A549 (cell line): Measurements from ENCODE around the gene TRAF3. TPM values are rescaled to one million over a fixed set of nuclear protein-coding genes. Genes with fewer than 3 reads are reported as not detected.

Experiments used
- ATAC-seq, 2 experiments: fragments of 200-7000 bp in 1 of 2; fragments of >200 bp in 1 of 2; cut with Nextera tagmentation in 1 of 2; cut with Tn5 transposase in 1 of 2; 3 replicates each; pipeline versions ENCODE4 v1.8.0 to v1.9.1; 2018 to 2020; ENCODE audit warnings: mild to moderate bottlenecking in 1 of 2, moderate library complexity in 1 of 2
- CTCF ChIA-PET: fragments of 300-600 bp; sonication (Branson Sonifier 250); formaldehyde crosslinking; extraction: SDS; loops from one replicate; lab custom pipeline; 2021; ENCODE audit warnings: antibody characterized with exemption, inconsistent platforms; lab: Yijun Ruan, JAX
- POLR2A ChIA-PET: fragments of 350-600 bp; formaldehyde crosslinking; extraction: SDS; loops from one replicate; lab custom pipeline; 2021; ENCODE audit warnings: antibody characterized with exemption, inconsistent platforms; lab: Yijun Ruan, JAX
- DNase-seq, 2 experiments: peaks; one replicate each; pipeline versions ENCODE4 v3.0.0 to v3.0.0-alpha.2; 2011 to 2016; ENCODE audit warnings: low read depth in 1 of 2, low spot score in 1 of 2
- FAIRE-seq: peaks from 2 replicates; lab custom pipeline; 2011; peaks lifted over from hg19 to GRCh38; lab: Jason Lieb, UNC
- H3K27ac ChIP-seq, 2 experiments: fragments of >200 bp; sonication (Bioruptor Twin); formaldehyde crosslinking; 3 replicates each; pipeline ENCODE4 v1.5.1; 2016 to 2017
- H3K4me1 ChIP-seq: fragments of >200 bp; sonication (Bioruptor Twin); formaldehyde crosslinking; 3 replicates; pipeline ENCODE4 v1.6.1; 2016
- H3K4me2 ChIP-seq: fragments of >200 bp; sonication (Bioruptor Twin); formaldehyde crosslinking; 3 replicates; pipeline ENCODE4 v1.6.1; 2016
- H3K4me3 ChIP-seq: fragments of >200 bp; sonication (Bioruptor Twin); formaldehyde crosslinking; 3 replicates; pipeline ENCODE4 v1.5.1; 2016
- H3K9me3 ChIP-seq: fragments of >200 bp; sonication (Bioruptor Twin); formaldehyde crosslinking; 3 replicates; pipeline ENCODE4 v1.6.1; 2016
- BHLHE40 ChIP-seq: IDR thresholded peaks from 2 replicates; pipeline ENCODE4 v1.6.1; 2012; ENCODE audit warnings: low read depth, low read length, inconsistent platforms
- CBX2 ChIP-seq: fragments of 200-600 bp; sonication (generic); IDR thresholded peaks from 2 replicates; pipeline ENCODE4 v1.6.1; 2016; ENCODE audit warnings: low read depth, mild to moderate bottlenecking, borderline replicate concordance
- CEBPB ChIP-seq, 2 experiments: fragments of >200 bp in 1 of 2; sonication (Bioruptor Twin) in 1 of 2; formaldehyde crosslinking in 1 of 2; IDR thresholded peaks; 2 replicates each; pipeline ENCODE4 v1.6.1; 2012 to 2016
- CHD4 ChIP-seq: fragments of 200-600 bp; sonication (generic); IDR thresholded peaks from 2 replicates; pipeline ENCODE4 v1.6.1; 2016; ENCODE audit warnings: antibody characterized with exemption, mild to moderate bottlenecking, borderline replicate concordance
- EHMT2 ChIP-seq: fragments of 200-600 bp; sonication (generic); IDR thresholded peaks from 2 replicates; pipeline ENCODE4 v1.6.1; 2016; ENCODE audit warnings: antibody characterized with exemption, low read depth, mild to moderate bottlenecking, moderate library complexity
- FOSB ChIP-seq: fragments of 250-450 bp; sonication (Bioruptor Pico); IDR thresholded peaks from 2 replicates; pipeline ENCODE4 v1.5.0; 2020; ENCODE audit warnings: mild to moderate bottlenecking, moderate library complexity
- GATA3 ChIP-seq: IDR thresholded peaks from 2 replicates; pipeline ENCODE4 v1.6.1; 2012; ENCODE audit warnings: borderline replicate concordance
- HDAC2 ChIP-seq: fragments of 200-600 bp; sonication (generic); IDR thresholded peaks from 2 replicates; pipeline ENCODE4 v1.6.1; 2016
- HOXA7 ChIP-seq: fragments of 250-450 bp; sonication (Bioruptor Pico); IDR thresholded peaks from 2 replicates; pipeline ENCODE4 v1.5.0; 2020; ENCODE audit warnings: mild to moderate bottlenecking, moderate library complexity
- PHF8 ChIP-seq: fragments of 200-600 bp; sonication (generic); IDR thresholded peaks from 2 replicates; pipeline ENCODE4 v1.6.1; 2016; ENCODE audit warnings: low read depth, mild to moderate bottlenecking, antibody characterized with exemption, moderate library complexity, borderline replicate concordance
- RCOR1 ChIP-seq: fragments of 150-350 bp; IDR thresholded peaks from 2 replicates; pipeline ENCODE4 v1.6.1; 2014; ENCODE audit warnings: antibody characterized with exemption, low read length, low read depth
- RFX5 ChIP-seq: fragments of 450-650 bp; IDR thresholded peaks from 2 replicates; pipeline ENCODE4 v1.7.1; 2014; ENCODE audit warnings: antibody characterized with exemption, mild to moderate bottlenecking, moderate library complexity
- SMC3 ChIP-seq: fragments of >200 bp; sonication (Bioruptor Twin); formaldehyde crosslinking; IDR thresholded peaks from 3 replicates; pipeline ENCODE4 v1.6.1; 2018; ENCODE audit warnings: inconsistent platforms
- TFCP2L1 ChIP-seq: fragments of 250-450 bp; sonication (Bioruptor Pico); IDR thresholded peaks from 2 replicates; pipeline ENCODE4 v1.5.0; 2021; ENCODE audit warnings: mild to moderate bottlenecking
- TP53 ChIP-seq: fragments of 250-450 bp; sonication (Bioruptor Pico); IDR thresholded peaks from 2 replicates; pipeline ENCODE4 v1.5.0; 2021; ENCODE audit warnings: mild to moderate bottlenecking, moderate library complexity
- ZC3H11A ChIP-seq: fragments of 450-650 bp; IDR thresholded peaks from 2 replicates; pipeline ENCODE4 v1.6.1; 2014; ENCODE audit warnings: antibody characterized with exemption, mild to moderate bottlenecking
- ZFP36 ChIP-seq: fragments of 450-650 bp; IDR thresholded peaks from 2 replicates; pipeline ENCODE4 v1.6.1; 2014; ENCODE audit warnings: borderline replicate concordance; ENCODE audit not compliant: partially characterized antibody
- ZNF302 ChIP-seq: fragments of 250-450 bp; sonication (Bioruptor Pico); IDR thresholded peaks from 2 replicates; pipeline ENCODE4 v1.9.0; 2021; ENCODE audit warnings: inconsistent platforms, mild to moderate bottlenecking, moderate library complexity
- WGBS: methylation state at CpG from one replicate; pipeline ENCODE4 v1.1.6; 2017; ENCODE audit errors: missing lambda C conversion rate; 5-methylcytosine and 5-hydroxymethylcytosine counted together
- polyA plus RNA-seq, 4 experiments: library from polyadenylated mRNA; depleted of rRNA in 3 of 4; stranded (reverse); fragments of >200 nt; fragmentation: RNase III in 1 of 4; extraction: RNeasy Plus Mini Kit Qiagen cat#74134 plus additional on column Dnase treatment in 1 of 4; gene quantifications; 2 replicates in 3 of 4; 3 replicates in 1 of 4; pipeline ENCODE4 v1.2.3, GENCODE V29; 2011 to 2017
- TF ChIP-seq, protein P1 (sequence below): fragments of 150-350 bp; IDR thresholded peaks from 2 replicates; pipeline ENCODE4 v1.6.1; 2014; ENCODE audit warnings: low read depth, mild to moderate bottlenecking, low read length
- TF ChIP-seq, protein P2 (sequence below): IDR thresholded peaks from 2 replicates; pipeline ENCODE4 v1.6.1; 2012; ENCODE audit warnings: low read depth, borderline replicate concordance
- TF ChIP-seq, protein P3 (sequence below): fragments of 250-450 bp; sonication (Bioruptor Pico); IDR thresholded peaks from 2 replicates; pipeline ENCODE4 v1.5.0; 2021; ENCODE audit warnings: mild to moderate bottlenecking, moderate library complexity, borderline replicate concordance
- TF ChIP-seq, protein P4 (sequence below): fragments of 450-650 bp; IDR thresholded peaks from 2 replicates; pipeline ENCODE4 v1.6.1; 2014; ENCODE audit warnings: antibody characterized with exemption
- TF ChIP-seq, protein P5 (sequence below): fragments of 250-450 bp; sonication (Bioruptor Pico); IDR thresholded peaks from 2 replicates; pipeline ENCODE4 v1.5.0; 2020; ENCODE audit warnings: low read depth, mild to moderate bottlenecking, moderate library complexity

Gene TRAF3
- polyA plus RNA-seq, 2 of the 4 experiments (the other 2 are of a cell fraction), result 20.2 to 25.5 TPM

DNA sequence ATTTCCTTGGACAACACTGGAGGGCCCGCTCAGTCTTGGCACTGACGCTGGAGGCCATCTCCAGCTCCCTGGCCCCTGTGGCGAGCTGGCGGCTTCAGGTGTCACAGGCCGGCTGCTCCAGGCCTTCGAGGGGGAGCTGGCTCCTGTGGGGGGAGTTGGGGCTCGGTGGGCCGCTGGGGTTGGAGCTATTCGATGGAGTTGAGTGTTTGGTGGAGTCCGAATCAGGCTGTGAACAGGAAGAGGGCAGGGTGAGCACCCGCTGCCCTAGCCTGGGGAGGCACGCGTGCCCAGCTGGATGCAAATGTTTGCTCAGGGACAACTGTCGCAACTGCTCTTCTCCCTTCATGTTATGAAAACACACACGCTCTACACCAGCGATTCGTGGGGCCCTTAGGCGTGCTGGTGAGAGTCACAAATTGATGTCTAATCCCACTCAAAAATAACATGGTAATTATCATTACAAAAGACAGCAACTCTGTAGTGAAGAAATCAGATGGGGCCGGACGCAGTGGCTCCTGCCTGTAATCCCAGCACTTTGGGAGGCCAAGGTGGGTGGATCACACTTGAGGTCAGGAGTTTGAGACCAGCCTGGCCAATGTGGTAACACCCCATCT, 156.5 kb downstream of the TRAF3 start:
- no peak for FAIRE-seq
- H3K9me3 ChIP-seq, result no peaks in the 10 kb centered on the region
- no peak for TF ChIP-seq GATA3
- TF ChIP-seq, protein P1, sequence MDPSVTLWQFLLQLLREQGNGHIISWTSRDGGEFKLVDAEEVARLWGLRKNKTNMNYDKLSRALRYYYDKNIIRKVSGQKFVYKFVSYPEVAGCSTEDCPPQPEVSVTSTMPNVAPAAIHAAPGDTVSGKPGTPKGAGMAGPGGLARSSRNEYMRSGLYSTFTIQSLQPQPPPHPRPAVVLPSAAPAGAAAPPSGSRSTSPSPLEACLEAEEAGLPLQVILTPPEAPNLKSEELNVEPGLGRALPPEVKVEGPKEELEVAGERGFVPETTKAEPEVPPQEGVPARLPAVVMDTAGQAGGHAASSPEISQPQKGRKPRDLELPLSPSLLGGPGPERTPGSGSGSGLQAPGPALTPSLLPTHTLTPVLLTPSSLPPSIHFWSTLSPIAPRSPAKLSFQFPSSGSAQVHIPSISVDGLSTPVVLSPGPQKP, result no peak
- TF ChIP-seq CHD4, result no peak
- TF ChIP-seq RCOR1, result no peak
- TF ChIP-seq FOSB (CRISPR knock-in tag), result no peak
- TF ChIP-seq TP53 (CRISPR knock-in tag), result no peak
- TF ChIP-seq, protein P2, sequence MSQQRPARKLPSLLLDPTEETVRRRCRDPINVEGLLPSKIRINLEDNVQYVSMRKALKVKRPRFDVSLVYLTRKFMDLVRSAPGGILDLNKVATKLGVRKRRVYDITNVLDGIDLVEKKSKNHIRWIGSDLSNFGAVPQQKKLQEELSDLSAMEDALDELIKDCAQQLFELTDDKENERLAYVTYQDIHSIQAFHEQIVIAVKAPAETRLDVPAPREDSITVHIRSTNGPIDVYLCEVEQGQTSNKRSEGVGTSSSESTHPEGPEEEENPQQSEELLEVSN, result no peak
- WGBS, result 94% methylated on average over 17 of the region's 20 CpGs
- POLR2A ChIA-PET, result no interaction called here
- H3K4me1 ChIP-seq, result no peaks in the 10 kb centered on the region
- H3K27ac ChIP-seq, result no peak overlapping the region
- no peak overlapping the region for H3K4me3 ChIP-seq
- no peak for ATAC-seq
- CTCF ChIA-PET, result no interaction called here
- no peak for DNase-seq
- H3K4me2 ChIP-seq, result no peak overlapping the region

- no peaks in the 10 kb centered on the region for H3K9me3 ChIP-seq
- ChIA-PET CTCF (interaction anchor here (0.6 to 1.2 kb wide), 4 partner anchors 37 to 610 kb away, joined by 3 to 4 read pairs (median 4); no protein-coding TSS in a partner anchor), POLR2A (no interaction called here)
- no peak overlapping the region for H3K4me3 ChIP-seq
- 90% methylated on average over 4 of the region's 4 CpGs for WGBS
- H3K4me1 ChIP-seq, result no peaks in the 10 kb centered on the region
- no peak for DNase-seq
- TF ChIP-seq HDAC2 (no peak), FOSB (CRISPR knock-in tag) (no peak), PHF8 (no peak), RFX5 (no peak), ZFP36 (no peak), GATA3 (no peak), ZC3H11A (no peak), HOXA7 (CRISPR knock-in tag) (no peak), ZNF302 (CRISPR knock-in tag) (no peak), BHLHE40 (no peak)
- TF ChIP-seq, protein P3, sequence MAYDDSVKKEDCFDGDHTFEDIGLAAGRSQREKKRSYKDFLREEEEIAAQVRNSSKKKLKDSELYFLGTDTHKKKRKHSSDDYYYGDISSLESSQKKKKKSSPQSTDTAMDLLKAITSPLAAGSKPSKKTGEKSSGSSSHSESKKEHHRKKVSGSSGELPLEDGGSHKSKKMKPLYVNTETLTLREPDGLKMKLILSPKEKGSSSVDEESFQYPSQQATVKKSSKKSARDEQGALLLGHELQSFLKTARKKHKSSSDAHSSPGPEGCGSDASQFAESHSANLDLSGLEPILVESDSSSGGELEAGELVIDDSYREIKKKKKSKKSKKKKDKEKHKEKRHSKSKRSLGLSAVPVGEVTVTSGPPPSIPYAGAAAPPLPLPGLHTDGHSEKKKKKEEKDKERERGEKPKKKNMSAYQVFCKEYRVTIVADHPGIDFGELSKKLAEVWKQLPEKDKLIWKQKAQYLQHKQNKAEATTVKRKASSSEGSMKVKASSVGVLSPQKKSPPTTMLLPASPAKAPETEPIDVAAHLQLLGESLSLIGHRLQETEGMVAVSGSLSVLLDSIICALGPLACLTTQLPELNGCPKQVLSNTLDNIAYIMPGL (CRISPR knock-in tag), result no peak
- TF ChIP-seq, protein P2, result no peak
- ATAC-seq, result no peak
- H3K27ac ChIP-seq, result no peak overlapping the region
- H3K4me2 ChIP-seq, result no peak overlapping the region
- no peak for FAIRE-seq
Measured at GRCh38 chr14:102935756-102936155, 158.5 kb downstream of the TRAF3 start.

DNA sequence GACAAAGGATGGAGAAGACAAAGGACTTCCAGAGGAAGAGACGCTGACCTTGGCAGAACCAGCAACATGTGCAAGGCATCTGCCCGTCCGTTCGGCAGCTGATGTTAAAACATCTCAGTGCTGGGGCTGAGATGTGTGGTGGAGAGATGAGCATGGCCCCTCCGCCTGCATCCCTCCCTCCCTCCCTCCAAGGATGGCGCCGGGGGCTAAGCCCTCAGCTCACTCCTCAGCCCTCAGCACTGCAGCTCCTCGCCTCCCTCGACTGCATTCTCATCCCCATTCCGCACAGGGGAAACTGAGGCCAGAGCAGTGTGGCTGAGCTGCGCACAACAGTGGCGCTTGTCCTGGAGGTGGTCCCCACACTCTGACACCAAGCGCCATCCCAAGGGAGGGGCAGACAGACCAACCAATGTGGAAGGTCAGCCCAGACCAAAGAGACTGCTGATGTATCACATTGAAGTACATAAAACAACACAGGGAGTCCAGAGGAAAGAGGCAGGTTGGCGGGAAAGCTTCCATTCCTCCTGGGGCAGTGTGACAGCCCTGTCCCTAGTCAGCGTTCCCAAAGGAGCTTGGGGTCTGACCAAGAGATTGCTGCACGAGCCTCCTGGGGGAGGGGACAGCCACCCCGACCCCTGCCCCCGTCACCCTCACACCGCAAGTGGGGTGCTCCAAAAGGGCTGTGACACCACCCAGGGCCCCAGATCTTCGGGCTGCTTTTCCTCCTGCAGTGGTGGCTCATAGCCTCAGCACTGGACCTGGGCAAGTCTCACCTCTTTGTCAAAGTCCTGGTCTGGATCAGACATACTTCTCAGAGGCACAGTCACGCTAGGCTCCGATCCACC, 160.3 kb downstream of the TRAF3 start:
- H3K9me3 ChIP-seq, result no peaks in the 10 kb centered on the region
- POLR2A ChIA-PET, result no interaction called here
- H3K4me2 ChIP-seq, result no peak overlapping the region
- H3K4me3 ChIP-seq, result no peak overlapping the region
- no peaks in the 10 kb centered on the region for H3K4me1 ChIP-seq
- ATAC-seq, result no peak
- WGBS, result 94% methylated on average over 17 of the region's 22 CpGs
- FAIRE-seq, result no peak
- no peak overlapping the region for H3K27ac ChIP-seq
- no peak for DNase-seq
- CTCF ChIA-PET, result interaction anchor here (0.6 kb wide), 1 partner anchor 1027 kb away, joined by 3 read pairs; no protein-coding TSS in a partner anchor
- TF ChIP-seq CHD4, result no peak
- TF ChIP-seq, protein P4, sequence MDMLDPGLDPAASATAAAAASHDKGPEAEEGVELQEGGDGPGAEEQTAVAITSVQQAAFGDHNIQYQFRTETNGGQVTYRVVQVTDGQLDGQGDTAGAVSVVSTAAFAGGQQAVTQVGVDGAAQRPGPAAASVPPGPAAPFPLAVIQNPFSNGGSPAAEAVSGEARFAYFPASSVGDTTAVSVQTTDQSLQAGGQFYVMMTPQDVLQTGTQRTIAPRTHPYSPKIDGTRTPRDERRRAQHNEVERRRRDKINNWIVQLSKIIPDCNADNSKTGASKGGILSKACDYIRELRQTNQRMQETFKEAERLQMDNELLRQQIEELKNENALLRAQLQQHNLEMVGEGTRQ, result no peak
- no peak for TF ChIP-seq CBX2
- no peak for TF ChIP-seq TFCP2L1
- TF ChIP-seq CEBPB (IDR thresholded peaks at IDR 0.05), result no peak
- TF ChIP-seq EHMT2, result no peak
- TF ChIP-seq, protein P5, sequence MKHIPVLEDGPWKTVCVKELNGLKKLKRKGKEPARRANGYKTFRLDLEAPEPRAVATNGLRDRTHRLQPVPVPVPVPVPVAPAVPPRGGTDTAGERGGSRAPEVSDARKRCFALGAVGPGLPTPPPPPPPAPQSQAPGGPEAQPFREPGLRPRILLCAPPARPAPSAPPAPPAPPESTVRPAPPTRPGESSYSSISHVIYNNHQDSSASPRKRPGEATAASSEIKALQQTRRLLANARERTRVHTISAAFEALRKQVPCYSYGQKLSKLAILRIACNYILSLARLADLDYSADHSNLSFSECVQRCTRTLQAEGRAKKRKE (CRISPR knock-in tag), result no peak
- TF ChIP-seq SMC3, result no peak
